IPS DF 4.7 (cell line): Measurements from ENCODE around the gene CACNA1H.

Experiments
- DNase-seq: peaks from one replicate; pipeline ENCODE4 v3.0.0-alpha.2; 2013; ENCODE audit warnings: low spot score; ENCODE audit errors: extremely low read depth

CACNA1H gene

DNA sequence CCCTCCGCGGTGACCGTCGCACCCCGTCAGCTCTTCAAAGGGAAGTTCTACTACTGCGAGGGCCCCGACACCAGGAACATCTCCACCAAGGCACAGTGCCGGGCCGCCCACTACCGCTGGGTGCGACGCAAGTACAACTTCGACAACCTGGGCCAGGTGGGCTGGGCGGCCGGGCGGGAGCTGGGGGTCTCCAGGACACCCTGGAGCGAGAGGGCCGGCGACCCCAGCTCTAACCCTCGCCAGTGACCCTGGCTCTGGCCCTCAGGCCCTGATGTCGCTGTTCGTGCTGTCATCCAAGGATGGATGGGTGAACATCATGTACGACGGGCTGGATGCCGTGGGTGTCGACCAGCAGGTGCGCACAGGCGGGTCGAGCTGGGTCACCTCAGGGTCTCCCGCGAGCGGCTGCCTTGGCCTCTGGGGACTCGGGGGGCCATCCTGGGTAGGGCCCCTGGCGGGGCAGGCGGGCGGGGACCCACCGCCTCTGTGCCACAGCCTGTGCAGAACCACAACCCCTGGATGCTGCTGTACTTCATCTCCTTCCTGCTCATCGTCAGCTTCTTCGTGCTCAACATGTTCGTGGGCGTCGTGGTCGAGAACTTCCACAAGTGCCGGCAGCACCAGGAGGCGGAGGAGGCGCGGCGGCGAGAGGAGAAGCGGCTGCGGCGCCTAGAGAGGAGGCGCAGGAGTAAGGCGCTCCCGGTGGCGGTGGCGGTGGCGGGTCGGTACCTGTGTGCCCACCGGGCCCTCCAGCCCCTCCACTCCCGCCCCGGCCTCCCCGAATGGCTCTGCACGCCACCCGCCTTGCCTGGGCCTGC is 58.8 kb downstream of the CACNA1H start:
- DNase-seq = no peak

GRCh38 chr16:1212616-1213194 is 59.8 kb downstream of the CACNA1H start:
- no peak for DNase-seq

DNA sequence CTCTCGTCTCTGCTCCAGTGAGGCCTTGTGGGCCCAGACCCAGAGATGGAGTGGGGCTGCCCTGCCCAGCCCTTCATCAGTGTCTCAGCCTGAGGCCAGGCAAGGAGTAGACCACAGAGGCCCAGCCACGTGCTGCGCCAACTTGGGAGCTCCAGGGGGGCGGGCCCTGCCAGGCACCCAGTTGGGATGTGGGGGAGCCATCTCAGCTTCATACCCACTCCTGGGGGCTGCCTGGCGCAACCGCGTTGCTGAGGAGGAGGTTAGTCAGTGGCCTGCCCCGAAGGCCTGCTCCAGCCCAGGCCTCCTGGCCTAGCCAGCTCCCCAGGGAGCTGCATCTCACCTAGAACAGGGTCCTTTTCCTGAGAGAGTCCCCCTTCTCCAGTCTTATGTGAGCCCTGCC is 60.3 kb downstream of the CACNA1H start:
- no peak for DNase-seq

GRCh38 chr16:1213796-1214372 is 61.0 kb downstream of the CACNA1H start:
- DNase-seq = no peak

DNA sequence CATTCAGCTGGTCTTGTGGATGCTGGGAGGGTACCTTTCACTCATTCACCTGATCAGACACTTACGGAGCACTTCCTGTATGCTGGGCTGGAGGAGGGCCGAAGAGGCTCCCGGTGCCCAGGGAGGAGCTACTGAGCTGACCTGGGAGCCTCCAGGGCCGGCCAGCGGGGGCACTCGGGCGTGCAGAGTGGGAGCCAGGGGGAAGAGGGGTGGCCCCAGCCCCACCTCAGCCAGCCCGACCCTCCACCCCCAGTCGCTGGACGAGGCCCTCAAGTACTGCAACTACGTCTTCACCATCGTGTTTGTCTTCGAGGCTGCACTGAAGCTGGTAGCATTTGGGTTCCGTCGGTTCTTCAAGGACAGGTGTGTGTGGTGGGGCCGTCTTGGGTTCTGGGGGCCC is 61.8 kb downstream of the CACNA1H start:
- no peak for DNase-seq

DNA sequence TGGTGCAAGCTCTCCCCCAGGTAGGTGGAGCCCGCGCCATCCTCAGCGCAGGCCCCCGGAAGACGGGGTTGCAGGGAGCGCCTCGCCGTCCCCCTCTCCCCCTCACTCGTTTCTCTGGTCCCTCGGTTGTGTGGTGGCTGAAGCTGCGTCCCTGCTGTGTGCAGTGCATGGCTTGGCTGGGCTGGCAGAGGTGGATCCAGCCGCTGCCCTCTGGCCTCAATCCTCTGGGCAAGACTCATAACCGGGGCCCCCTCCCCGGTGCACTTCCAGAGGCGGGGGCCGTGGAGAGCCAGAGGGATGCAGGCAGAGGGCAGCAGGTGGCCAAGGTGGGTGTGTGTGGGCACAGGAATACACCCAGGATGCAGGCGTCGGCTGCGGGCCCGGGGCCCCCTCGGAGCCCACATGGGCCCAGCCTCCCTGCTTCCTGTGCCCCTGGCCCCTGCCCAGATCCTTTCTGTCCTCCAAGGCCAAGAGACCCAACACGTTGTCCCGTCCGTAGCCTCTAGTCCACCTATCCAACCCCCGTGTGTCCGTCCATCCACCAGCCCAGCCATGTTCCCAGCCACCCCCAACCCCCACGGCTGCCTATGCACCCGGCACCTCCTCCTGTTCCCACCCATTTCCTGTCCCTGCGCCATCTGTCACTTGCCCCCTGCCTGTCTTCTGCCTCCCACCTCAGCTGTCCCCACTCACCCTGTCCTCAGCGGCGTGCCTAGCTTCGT is 62.8 kb downstream of the CACNA1H start:
- DNase-seq = no peak

DNA sequence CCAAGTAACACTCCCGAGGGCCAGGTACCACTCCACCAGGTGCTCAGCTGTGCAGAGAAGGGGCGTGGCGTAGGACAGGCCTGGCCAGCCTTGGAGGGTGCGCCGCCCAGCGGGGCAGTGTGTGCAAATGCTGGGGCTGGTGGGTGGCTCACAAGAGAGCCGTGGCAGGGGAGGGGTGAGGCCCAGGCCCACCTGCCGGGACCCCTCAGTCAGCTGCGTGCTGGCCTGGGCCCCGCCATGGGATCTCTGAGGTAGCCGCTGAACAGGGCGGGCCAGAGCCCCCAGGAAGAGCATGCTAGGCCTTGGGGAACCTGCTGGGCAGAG is 63.4 kb downstream of the CACNA1H start:
- no peak for DNase-seq

DNA sequence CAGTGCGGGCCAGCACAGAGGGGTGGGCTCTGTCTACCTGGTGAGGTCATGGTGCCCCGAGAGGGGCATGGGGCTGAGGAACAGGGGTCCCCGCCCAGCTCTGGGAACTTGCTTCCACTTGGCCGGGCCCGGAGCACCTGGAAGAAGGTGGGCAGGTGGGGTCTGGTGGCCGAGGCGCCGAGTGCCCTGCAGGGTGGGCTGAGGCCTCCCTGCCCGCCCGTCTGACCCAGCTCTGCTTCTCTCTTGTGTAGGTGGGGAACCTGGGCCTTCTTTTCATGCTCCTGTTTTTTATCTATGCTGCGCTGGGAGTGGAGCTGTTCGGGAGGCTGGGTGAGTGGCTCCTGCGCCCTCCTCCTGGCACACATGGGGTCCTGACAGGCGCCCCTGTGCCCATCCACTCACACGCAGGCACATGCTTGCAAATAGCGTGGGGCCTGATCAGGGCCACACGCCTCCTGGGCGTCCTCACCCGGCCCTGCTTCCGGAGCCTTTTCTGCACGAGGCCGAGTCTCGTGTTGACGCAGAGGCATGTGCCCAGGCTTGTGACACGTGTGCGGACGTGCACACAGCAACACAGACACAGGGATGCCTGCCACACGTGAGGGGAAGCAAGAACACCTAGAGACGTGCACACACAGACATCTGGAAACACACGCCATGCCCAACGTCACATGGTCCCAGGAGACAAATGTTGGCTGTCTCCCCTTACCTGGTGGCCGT is 63.9 kb downstream of the CACNA1H start:
- DNase-seq = no peak

GRCh38 chr16:1217526-1217925 is 64.6 kb downstream of the CACNA1H start:
- no peak for DNase-seq

- DNase-seq = no peak
Observed at GRCh38 chr16:1218061-1218929, 65.4 kb downstream of the CACNA1H start.

DNA sequence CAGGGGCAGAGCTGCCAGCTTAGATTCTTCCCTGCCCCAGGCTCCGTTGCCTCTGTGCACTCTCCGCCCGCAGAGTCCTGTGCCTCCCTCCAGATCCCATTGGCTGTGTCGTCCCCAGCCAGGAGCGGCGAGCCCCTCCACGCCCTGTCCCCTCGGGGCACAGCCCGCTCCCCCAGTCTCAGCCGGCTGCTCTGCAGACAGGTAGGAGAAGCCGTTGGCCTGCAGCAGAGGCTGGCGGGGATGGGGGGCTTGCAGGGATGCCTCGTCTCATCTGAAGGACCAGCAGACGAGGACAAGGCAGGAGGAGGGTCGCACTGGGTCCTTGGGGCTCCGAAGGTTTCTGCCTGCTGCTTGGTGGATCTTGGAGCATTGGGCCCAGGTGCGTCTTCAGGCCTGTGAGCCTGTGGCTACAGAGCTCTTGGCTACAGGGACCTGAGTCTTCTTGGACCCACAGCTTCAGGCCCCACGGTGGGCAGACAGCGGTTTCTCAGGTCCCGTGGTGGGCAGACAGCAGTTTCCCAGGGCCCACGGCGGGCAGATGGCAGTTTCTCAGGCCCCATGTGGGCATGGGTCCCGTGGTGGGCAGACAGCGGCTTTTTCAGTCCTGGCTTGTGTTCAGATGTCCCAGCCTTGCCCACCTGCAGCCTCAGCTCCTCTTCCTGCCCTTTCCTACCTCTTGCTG is 66.2 kb downstream of the CACNA1H start:
- DNase-seq = no peak

- DNase-seq = no peak
Observed at GRCh38 chr16:1220098-1220728, 67.3 kb downstream of the CACNA1H start.

- DNase-seq = no peak
Observed at GRCh38 chr16:1220841-1221627, 68.1 kb downstream of the CACNA1H start.

- no peak for DNase-seq
Observed at GRCh38 chr16:1221628-1222552, 69.0 kb downstream of the CACNA1H start.

DNA sequence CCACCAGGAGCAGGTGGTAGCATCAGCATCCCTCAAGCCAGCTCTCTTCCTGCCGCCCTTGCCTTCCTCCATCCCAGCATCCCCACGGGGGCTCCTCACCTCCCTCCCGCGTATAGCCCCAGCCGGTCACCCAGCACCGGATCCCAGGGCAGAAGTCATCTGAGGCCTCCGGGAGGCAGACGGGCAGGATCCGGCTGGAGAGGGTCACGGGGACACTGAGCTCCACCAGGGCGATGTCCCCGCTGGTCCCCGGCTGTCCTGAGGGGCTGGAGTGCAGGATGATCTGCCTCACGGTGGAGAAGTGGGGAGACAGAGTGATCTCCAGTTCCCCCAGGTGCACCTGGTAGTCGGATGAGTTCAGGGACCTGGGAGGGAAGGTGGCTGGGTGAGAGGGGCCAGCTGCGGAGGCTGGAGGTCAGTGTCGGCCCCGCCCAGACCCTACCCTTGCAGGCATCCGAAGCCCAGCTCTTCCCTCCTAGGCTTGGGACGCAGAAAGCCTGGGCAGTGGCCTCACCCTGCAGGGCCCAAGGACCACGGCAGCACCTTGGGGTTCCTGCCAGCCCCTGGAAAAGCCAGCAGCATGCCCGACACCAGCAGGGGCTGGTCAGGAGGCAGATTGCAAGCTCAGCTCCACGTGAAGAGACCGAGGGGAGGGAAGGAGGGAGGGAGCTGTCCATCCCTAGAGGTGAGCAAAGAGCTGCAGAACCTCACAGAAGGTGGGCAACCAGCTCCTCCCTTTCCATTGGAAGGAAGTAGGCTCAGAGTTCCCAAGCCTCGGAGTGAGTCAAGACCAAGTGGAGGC is 69.8 kb downstream of the CACNA1H start:
- DNase-seq = no peak

DNA sequence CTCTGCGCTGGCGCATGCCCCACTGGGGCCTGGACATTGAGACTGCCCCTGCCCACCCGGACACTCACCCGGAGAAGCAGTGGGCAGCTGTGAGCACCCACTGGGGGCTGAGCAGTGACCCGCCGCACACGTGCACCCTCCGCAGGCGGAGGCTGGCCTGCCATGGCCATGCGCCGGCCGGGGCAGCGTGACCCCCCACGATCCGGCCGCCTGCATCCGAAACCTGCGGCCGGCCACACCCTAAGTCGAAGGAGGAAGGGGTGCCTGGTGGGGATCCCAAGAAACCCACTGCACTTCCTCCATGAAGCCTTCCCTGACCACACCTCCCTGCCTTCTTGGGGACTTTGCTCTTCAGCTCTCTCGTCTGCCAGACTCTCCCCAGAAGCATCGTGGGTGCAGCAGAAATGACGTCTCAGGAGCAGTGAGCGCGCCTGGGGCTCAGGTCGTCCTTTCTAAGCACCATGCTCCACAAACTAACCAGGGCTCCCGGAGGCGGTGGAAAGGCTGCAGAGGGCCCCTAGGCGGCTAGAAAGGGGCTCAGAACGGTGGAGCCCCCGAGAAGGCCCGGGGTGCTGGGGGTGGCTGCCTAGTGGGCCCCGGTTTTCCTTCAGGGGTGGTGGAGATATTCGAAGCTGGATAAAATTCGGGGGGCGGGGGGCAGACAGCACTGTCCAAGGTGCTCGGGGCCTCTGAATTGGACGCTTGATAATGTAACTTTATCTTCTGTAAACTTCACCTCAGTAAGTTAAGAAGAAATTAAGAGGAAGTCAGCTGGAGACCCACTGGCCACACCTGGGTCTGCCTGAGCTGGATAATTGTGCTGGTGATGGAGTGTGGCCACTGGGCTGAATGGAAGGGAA is 70.7 kb downstream of the CACNA1H start:
- no peak for DNase-seq
